Globus pallidus (tissue), 1 donor: Measurements from ENCODE around the gene PIEZO2.

Experiments used
- DNase-seq: peaks from one replicate; pipeline ENCODE4 v3.0.0-alpha.2; 2015; ENCODE audit warnings: low spot score

PIEZO2 gene

DNA sequence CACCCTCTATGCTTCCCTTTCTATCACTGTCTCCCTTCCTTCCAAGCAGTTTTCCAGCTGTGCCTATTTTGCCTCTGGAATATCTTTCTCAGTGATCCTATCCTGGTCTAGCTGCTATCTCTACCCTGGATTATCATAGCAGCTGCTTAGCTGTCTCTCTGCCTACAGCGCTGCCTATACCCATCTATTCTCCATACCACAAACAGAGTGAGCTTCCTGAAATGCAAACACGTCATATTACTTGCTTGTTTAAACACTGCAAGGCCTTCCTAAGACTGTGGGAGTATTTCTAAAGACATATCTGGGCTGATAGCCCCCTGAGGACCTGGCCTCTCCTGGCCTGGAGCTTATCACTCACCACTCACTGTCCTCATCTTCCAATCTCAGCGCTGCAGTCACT, 403.4 kb downstream of the PIEZO2 start:
- DNase-seq: no peak

- DNase-seq: no peak
Measured at GRCh38 chr18:10745219-10745618, 404.1 kb downstream of the PIEZO2 start.

GRCh38 chr18:10743766-10744165, 405.6 kb downstream of the PIEZO2 start:
- DNase-seq: no peak

- no peak for DNase-seq
Measured at GRCh38 chr18:10739152-10739551, 410.2 kb downstream of the PIEZO2 start.

- no peak for DNase-seq
Measured at GRCh38 chr18:10736984-10737383, 412.4 kb downstream of the PIEZO2 start.

DNA sequence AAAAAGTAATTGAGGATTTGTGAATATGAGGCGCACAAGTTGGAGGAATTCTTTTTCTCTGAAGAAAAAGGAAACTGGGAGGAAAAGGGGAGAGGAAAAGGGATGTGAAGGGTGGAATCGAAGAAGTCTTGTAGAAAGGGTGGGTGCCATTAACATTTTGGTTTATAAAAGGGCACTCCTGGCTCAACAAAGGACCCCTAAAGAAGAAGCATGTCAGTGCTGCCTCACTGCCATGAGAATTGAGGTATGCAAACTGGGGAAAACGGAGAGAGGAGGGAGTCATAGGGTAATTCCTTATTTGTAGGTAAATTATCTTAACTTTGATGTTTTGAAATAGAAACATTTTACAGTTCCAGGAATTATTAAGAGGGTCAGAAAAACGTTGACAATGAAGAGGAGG, 416.4 kb downstream of the PIEZO2 start:
- no peak for DNase-seq

GRCh38 chr18:10727477-10727876, 421.9 kb downstream of the PIEZO2 start:
- peak; percentile 62 for DNase-seq

- no peak for DNase-seq
Measured at GRCh38 chr18:10726198-10727068, 422.9 kb downstream of the PIEZO2 start.

DNA sequence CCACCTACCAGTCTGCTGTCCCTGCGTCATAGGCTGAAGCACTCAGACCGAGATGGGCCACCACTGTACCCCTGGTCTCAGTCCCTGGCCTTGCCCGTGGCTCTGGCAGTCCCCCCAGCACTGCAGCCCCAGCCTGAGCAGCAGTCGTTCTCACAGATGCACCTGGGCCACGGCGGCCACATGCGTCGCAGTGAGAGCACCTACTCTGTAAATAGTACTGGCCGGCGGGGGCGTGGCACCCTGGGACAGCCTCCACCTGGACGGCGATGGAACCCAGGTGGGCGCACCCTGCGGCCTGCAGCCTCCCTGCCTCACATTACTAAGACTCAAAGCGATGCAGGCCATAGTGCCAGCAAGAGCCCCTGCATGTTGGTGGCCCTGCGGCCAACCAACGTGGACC, 424.7 kb downstream of the PIEZO2 start:
- DNase-seq: no peak

- DNase-seq: no peak
Measured at GRCh38 chr18:10723496-10723895, 425.9 kb downstream of the PIEZO2 start.

DNA sequence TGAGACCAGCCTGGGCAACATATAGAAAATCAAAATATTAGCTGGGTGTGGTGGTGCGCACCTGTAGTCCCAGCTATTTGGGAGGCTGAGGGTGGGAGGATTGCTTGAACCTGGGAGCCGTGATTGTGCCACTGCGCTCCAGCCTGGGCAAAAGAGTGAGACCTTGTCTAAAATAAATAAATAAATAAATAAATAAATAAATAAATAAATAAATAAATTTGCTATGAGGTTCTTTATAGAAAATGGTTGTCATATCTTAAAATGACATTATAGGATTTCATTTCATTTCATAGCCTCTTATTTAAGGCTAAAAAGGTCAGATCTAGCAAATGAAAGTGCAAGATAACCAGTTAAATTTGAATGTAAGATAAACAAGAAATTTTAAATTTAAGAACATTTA, 430.6 kb downstream of the PIEZO2 start:
- DNase-seq: no peak

GRCh38 chr18:10715791-10716190, 433.6 kb downstream of the PIEZO2 start:
- peak; percentile 21 for DNase-seq

DNA sequence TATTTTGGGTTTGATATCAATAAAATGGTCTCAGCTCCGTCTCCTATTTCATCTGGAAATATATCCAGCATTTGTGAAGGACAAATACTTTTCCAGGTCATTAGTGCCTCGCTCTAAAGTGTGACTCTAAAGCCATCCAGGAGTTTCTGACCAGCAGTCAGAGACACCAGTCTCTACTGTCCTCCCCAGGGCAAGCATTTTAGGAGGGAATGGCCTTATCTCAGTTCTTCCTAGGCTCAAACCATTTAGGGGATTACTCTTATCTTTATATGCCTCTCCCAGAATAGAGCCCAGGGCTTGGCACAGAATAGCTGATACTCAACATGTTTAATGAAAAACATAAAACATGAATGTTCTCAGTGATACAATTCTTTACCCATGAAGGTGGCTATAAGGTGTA, 436.0 kb downstream of the PIEZO2 start:
- DNase-seq: no peak

DNA sequence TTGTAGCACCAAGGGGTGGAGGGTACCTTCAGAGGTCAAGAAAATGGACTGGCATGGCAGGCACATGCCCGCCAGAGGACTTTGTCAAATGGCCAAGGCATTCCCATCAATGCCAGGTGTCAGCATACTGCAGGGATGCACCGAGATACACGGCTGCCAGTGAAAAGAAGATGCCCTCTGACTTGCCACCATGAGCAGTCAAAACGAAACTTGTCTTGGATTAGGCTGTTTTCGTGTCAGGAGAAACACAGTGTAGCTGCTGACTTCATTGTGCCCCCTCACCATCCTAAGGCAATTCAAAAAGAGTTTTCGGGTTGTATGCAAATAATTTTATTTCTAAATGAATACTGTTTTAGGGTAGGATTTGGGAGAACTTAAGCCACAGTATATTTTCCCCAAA, 442.1 kb downstream of the PIEZO2 start:
- DNase-seq: no peak

- no peak for DNase-seq
Measured at GRCh38 chr18:10705786-10706185, 443.6 kb downstream of the PIEZO2 start.

DNA sequence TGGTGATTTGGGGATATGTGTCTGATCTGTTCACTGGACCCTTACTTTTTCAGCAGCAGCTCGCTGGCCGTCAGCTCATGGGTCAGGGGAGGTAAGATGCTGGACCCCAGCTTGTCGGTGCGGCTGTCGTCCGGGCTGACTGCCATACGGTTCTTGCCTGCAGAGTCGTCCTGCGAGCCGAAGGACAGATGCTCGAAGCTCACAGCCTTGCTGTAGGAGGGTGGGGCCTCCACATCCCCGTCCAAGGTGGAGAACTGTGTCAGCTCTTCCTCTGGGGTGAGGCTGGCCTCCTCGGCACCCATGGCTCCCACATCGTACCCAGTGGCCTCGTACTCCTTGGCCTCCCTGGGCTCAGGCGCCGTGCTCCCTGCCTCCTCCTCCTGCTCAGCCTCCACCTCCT, 444.1 kb downstream of the PIEZO2 start:
- DNase-seq: no peak

GRCh38 chr18:10702206-10702605, 447.2 kb downstream of the PIEZO2 start:
- no peak for DNase-seq

DNA sequence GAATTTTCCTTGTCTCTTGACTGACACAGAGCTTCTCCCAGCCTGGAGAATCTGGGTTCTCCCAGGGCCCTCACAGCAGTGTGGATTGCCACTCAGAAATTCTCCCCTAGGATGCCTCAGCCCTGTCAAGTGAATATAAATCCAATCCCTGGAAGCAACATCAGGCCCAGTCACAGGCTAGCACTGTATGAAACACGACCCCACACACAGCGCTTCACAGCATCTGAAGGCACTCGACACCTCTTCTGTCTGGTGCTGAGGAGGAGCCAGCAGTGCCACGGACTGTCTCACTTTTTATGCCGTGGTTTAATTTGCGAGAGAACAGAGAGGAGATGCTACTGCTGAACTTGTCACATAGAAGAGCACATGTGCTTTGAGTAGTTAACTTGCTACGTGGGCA, 459.0 kb downstream of the PIEZO2 start:
- no peak for DNase-seq

- DNase-seq: no peak
Measured at GRCh38 chr18:10690035-10690329, 459.4 kb downstream of the PIEZO2 start.

GRCh38 chr18:10689236-10690034, 459.9 kb downstream of the PIEZO2 start:
- no peak for DNase-seq

GRCh38 chr18:10688766-10689165, 460.6 kb downstream of the PIEZO2 start:
- no peak for DNase-seq

GRCh38 chr18:10687161-10687925, 462.0 kb downstream of the PIEZO2 start:
- no peak for DNase-seq

DNA sequence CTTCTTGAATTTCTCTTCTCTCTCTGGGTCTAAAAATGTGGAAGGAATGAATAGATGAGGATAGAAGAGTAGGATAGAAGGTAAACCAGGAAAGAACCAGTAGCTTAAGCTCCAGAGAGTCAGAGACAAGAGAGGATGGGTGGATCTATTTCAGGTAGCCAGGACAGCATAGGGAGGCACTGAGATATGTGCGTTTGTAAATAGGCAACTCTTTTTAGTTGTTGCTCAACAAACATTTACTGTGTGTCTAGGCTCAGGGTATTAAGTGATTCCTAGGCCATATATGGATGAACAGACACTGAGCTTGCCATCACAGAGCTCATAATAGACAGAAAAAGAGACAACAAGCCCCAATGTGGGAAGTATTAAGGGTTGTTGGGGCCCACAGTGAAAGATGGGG, 463.1 kb downstream of the PIEZO2 start:
- no peak for DNase-seq
